ENCODE results near the gene IFFO2.

GRCh38 chr1:18991585-18991984 lies 35.1 kb upstream of the IFFO2 start:
- TF ChIP-seq CTCF (conservative IDR thresholded peaks at IDR 0.05) (no peak), EZH2 (IDR thresholded peaks at IDR 0.05; ENCODE audit: low read depth) (no peak)

Data from PC-9 (cell line).